DOHH2 (cell line): Measurements from ENCODE around the gene FEM1B.

Source experiments
- H3F3A ChIP-seq: fragments of 200-600 bp; sonication (generic), shearing (Covaris generic); 2 replicates; pipeline ENCODE4 v1.6.0; 2016; ENCODE audit warnings: antibody characterized with exemption, mild to moderate bottlenecking; ENCODE audit not compliant: control insufficient read depth, insufficient read depth
- H3K27ac ChIP-seq: fragments of 200-600 bp; sonication (generic); 2 replicates; pipeline ENCODE4 v1.5.1; 2014; ENCODE audit warnings: low read depth, mild to moderate bottlenecking, low read length, moderate library complexity
- H3K27me3 ChIP-seq: fragments of 200-600 bp; sonication (generic); 2 replicates; pipeline ENCODE4 v1.6.1; 2014; ENCODE audit warnings: mild to moderate bottlenecking, low read length, mixed read lengths; ENCODE audit not compliant: control insufficient read depth
- H3K36me3 ChIP-seq: fragments of 200-600 bp; sonication (generic); 2 replicates; pipeline ENCODE4 v1.6.1; 2014; ENCODE audit warnings: mild to moderate bottlenecking, low read length, moderate library complexity, mixed read lengths; ENCODE audit not compliant: control insufficient read depth
- H3K4me1 ChIP-seq: fragments of 200-600 bp; sonication (generic); 2 replicates; pipeline ENCODE4 v1.6.1; 2014; ENCODE audit warnings: mild to moderate bottlenecking, low read length, mixed read lengths; ENCODE audit not compliant: control insufficient read depth
- H3K4me2 ChIP-seq: fragments of 200-600 bp; sonication (generic); 2 replicates; pipeline ENCODE4 v1.6.0; 2014; ENCODE audit warnings: mild to moderate bottlenecking, low read length, moderate library complexity
- H3K4me3 ChIP-seq: fragments of 200-600 bp; sonication (generic); 2 replicates; pipeline ENCODE4 v1.5.1; 2014; ENCODE audit warnings: mild to moderate bottlenecking, low read length, mixed read lengths
- H3K79me2 ChIP-seq: fragments of 200-600 bp; sonication (generic); 2 replicates; pipeline ENCODE4 v1.6.1; 2014; ENCODE audit warnings: mild to moderate bottlenecking, low read length, mixed read lengths; ENCODE audit not compliant: control insufficient read depth
- H3K9me2 ChIP-seq: fragments of 200-600 bp; sonication (generic); replicated peaks from 2 replicates; pipeline ENCODE4 v1.6.1; 2014; ENCODE audit warnings: mild to moderate bottlenecking, low read length, mixed read lengths; ENCODE audit not compliant: control insufficient read depth
- H3K9me3 ChIP-seq: fragments of 200-600 bp; sonication (generic); 2 replicates; pipeline ENCODE4 v1.6.1; 2014; ENCODE audit warnings: antibody characterized with exemption, low read length, mixed read lengths; ENCODE audit not compliant: control insufficient read depth, insufficient read depth
- H4K20me1 ChIP-seq: fragments of 200-600 bp; sonication (generic); 2 replicates; pipeline ENCODE4 v1.6.0; 2014; ENCODE audit warnings: low read depth, mild to moderate bottlenecking, antibody characterized with exemption, low read length, moderate library complexity; ENCODE audit not compliant: control insufficient read depth, insufficient read depth
- EZH2phosphoT487 ChIP-seq: fragments of 200-600 bp; sonication (generic); IDR thresholded peaks from 2 replicates; pipeline ENCODE4 v1.6.1; 2017; ENCODE audit warnings: borderline replicate concordance, mild to moderate bottlenecking, antibody characterized with exemption, low read length, moderate library complexity, mixed read lengths
- TF ChIP-seq, protein P1 (sequence below): fragments of 200-600 bp; sonication (generic); IDR thresholded peaks from one replicate; pipeline ENCODE4 v1.5.1; 2014; ENCODE audit warnings: antibody characterized with exemption, mild to moderate bottlenecking, low read depth, low read length; ENCODE audit not compliant: poor library complexity, severe bottlenecking

The FEM1B gene

DNA sequence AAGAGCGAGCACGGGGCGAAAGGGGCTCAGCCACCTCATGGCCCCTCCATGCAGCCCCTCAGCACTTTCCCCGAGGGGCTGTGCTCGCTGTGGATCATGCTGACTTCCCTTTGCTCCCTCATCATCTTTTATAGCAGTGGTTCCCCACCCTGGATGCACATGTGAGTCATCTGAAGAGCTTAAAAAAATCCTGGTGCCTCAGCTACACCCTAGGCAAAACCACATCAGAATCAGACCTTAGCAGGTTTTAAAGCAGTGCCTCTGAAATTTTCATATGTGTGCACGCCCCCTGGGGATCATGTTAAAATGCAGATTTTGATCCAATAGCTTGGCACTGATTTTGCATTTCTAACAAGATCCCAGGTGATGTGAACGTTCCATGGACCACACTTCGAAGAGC lies 50.9 kb downstream of the FEM1B start:
- no peak overlapping the region for H3K4me2 ChIP-seq
- no peaks in the 10 kb centered on the region for H3K79me2 ChIP-seq
- no peak overlapping the region for H3K4me3 ChIP-seq
- no peaks in the 10 kb centered on the region for H3K4me1 ChIP-seq
- H3K9me3 ChIP-seq, result no peaks in the 10 kb centered on the region
- H3K9me2 ChIP-seq, result no peaks in the 10 kb centered on the region
- TF ChIP-seq, protein P1, sequence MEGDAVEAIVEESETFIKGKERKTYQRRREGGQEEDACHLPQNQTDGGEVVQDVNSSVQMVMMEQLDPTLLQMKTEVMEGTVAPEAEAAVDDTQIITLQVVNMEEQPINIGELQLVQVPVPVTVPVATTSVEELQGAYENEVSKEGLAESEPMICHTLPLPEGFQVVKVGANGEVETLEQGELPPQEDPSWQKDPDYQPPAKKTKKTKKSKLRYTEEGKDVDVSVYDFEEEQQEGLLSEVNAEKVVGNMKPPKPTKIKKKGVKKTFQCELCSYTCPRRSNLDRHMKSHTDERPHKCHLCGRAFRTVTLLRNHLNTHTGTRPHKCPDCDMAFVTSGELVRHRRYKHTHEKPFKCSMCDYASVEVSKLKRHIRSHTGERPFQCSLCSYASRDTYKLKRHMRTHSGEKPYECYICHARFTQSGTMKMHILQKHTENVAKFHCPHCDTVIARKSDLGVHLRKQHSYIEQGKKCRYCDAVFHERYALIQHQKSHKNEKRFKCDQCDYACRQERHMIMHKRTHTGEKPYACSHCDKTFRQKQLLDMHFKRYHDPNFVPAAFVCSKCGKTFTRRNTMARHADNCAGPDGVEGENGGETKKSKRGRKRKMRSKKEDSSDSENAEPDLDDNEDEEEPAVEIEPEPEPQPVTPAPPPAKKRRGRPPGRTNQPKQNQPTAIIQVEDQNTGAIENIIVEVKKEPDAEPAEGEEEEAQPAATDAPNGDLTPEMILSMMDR, result no peak
- TF ChIP-seq EZH2phosphoT487, result no peak
- no peaks in the 10 kb centered on the region for H4K20me1 ChIP-seq
- H3K27ac ChIP-seq, result no peak overlapping the region
- no peaks in the 10 kb centered on the region for H3F3A ChIP-seq
- H3K27me3 ChIP-seq, result peaks cover 27% of the 10 kb centered on the region
- no peaks in the 10 kb centered on the region for H3K36me3 ChIP-seq

DNA sequence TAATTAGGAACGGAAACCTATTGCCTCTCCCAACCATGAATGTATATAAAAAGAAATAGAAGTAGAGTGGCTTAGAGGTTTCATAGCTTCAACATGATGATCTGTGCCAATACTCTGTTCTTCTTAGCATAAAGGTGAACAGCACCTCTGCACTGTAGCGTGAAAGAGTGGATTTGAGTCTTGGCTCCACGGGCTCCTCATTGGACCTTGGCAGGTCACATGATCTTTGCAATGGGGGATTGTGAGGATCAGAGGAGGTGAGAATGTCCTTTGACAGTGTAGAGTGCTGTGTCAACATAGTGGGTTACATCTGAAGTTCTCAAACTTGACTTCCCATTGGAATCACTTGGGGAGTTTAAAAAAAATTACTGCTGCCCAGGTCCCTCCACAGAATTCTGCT lies 51.4 kb downstream of the FEM1B start:
- H3K27me3 ChIP-seq, result peaks cover 21% of the 10 kb centered on the region
- no peaks in the 10 kb centered on the region for H3K36me3 ChIP-seq
- H3F3A ChIP-seq, result no peaks in the 10 kb centered on the region
- no peaks in the 10 kb centered on the region for H3K79me2 ChIP-seq
- no peaks in the 10 kb centered on the region for H4K20me1 ChIP-seq
- H3K4me3 ChIP-seq, result no peak overlapping the region
- TF ChIP-seq, protein P1, result no peak
- no peak for TF ChIP-seq EZH2phosphoT487
- H3K4me2 ChIP-seq, result no peak overlapping the region
- no peak overlapping the region for H3K27ac ChIP-seq
- H3K4me1 ChIP-seq, result no peaks in the 10 kb centered on the region
- no peaks in the 10 kb centered on the region for H3K9me2 ChIP-seq
- H3K9me3 ChIP-seq, result no peaks in the 10 kb centered on the region

DNA sequence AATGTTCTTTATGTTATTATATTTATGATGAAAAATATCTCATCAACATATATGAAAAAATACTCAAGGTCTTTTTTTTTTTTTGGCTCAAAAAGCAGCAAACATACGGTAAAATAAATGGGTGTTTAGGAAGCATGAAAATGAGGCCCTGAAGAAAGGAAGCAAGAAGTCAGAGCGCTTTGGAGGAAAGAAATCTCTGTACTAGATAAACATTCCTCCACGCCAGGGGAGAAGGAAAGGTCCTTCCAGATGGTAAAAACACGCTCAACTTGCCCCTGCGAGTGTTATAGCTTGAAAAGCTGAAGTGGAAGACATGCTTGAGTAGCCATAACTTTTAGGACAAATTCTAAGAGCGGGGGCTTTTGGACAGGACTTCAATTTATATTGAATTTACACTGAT lies 52.9 kb downstream of the FEM1B start:
- Histone ChIP-seq H3K79me2 (no peaks in the 10 kb centered on the region), H3K9me3 (no peaks in the 10 kb centered on the region), H3K4me3 (no peak overlapping the region), H3K4me1 (no peaks in the 10 kb centered on the region), H3K27ac (no peak overlapping the region), H3K9me2 (no peaks in the 10 kb centered on the region), H3K4me2 (no peak overlapping the region), H3K36me3 (no peaks in the 10 kb centered on the region), H3K27me3 (peaks cover 16% of the 10 kb centered on the region), H4K20me1 (no peaks in the 10 kb centered on the region), H3F3A (no peaks in the 10 kb centered on the region)
- TF ChIP-seq, protein P1, result no peak
- no peak for TF ChIP-seq EZH2phosphoT487

DNA sequence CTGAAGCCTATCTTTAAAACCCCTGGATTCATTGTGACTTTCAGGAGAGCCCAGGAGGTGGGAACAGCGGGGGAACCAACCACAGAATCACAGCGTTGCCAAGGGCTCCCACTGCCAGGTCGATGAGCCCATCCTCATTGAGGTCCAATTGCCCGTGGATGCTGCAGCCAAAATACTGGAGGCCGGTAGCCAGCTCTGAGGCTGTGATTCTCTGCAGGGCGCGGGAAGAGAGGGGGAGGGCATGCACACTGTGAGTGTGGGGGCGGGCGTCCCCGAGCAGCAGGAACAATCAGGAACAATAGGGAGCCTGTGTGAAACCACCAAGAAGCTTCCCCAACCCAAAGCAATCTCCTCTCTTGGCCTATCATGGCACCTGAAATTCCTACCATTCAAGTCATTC lies 53.4 kb downstream of the FEM1B start:
- H3K27ac ChIP-seq, result no peak overlapping the region
- peaks cover 11% of the 10 kb centered on the region for H3K27me3 ChIP-seq
- H3K36me3 ChIP-seq, result no peaks in the 10 kb centered on the region
- H3K4me1 ChIP-seq, result no peaks in the 10 kb centered on the region
- H3K4me2 ChIP-seq, result no peak overlapping the region
- H3K79me2 ChIP-seq, result no peaks in the 10 kb centered on the region
- H3K9me2 ChIP-seq, result no peaks in the 10 kb centered on the region
- no peaks in the 10 kb centered on the region for H3F3A ChIP-seq
- no peak for TF ChIP-seq EZH2phosphoT487
- TF ChIP-seq, protein P1, result no peak
- H3K9me3 ChIP-seq, result no peaks in the 10 kb centered on the region
- H3K4me3 ChIP-seq, result no peak overlapping the region
- no peaks in the 10 kb centered on the region for H4K20me1 ChIP-seq
